HG02571 (cell line): ENCODE data around the gene LAMTOR5.
"Not testable (repeated sequence)": the region's sequence is repeated elsewhere in the genome, so short reads cannot be mapped to it uniquely, and the experiment has no call there.

Experiments used
- ATAC-seq: cut with Tn5 transposase; IDR thresholded peaks from one replicate; pipeline ENCODE4 v1.9.1; 2021; ENCODE audit warnings: mild to moderate bottlenecking, moderate library complexity; ENCODE audit not compliant: unreplicated experiment

The LAMTOR5 gene

GRCh38 chr1:110407260-110408210, at the start of gene LAMTOR5:
Gene LAMTOR5, minus strand, starts transcription at chr1:110407694. Its CDS starts 74 bp downstream, at chr1:110407620.
- peak; percentile 82 for ATAC-seq

- ATAC-seq: no peak
Measured at GRCh38 chr1:110457206-110457605, 49.7 kb upstream of the LAMTOR5 start.

GRCh38 chr1:110455151-110455550, 47.7 kb upstream of the LAMTOR5 start:
- no peak for ATAC-seq

GRCh38 chr1:110454328-110454727, 46.8 kb upstream of the LAMTOR5 start:
- ATAC-seq: no peak

GRCh38 chr1:110453829-110454228, 46.3 kb upstream of the LAMTOR5 start:
- no peak for ATAC-seq

DNA sequence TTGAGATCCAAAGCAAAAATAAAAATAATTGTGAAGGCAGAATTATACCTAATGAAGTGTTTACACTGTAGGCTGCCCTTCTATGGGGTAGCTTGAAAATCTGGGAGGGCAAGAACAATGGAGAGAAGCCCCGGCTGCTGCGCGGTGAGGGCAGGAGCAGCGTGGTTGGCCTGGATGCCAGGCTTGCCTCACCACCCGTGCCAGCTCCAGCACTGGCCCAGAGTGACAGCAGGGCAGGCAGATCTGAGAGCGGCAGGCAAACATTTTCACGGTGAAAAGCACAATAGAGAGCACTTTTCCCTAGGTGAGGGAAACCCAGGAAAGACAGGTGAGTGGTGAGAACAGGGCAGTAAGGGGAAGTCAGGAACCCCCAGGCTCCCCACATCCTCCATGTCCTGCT, 44.8 kb upstream of the LAMTOR5 start:
- ATAC-seq: no peak

GRCh38 chr1:110450929-110451328, 43.4 kb upstream of the LAMTOR5 start, which contains the start of gene PROK1:
Gene PROK1, plus strand, starts transcription at chr1:110451149. Its CDS starts 68 bp downstream, at chr1:110451217.
- no peak for ATAC-seq

DNA sequence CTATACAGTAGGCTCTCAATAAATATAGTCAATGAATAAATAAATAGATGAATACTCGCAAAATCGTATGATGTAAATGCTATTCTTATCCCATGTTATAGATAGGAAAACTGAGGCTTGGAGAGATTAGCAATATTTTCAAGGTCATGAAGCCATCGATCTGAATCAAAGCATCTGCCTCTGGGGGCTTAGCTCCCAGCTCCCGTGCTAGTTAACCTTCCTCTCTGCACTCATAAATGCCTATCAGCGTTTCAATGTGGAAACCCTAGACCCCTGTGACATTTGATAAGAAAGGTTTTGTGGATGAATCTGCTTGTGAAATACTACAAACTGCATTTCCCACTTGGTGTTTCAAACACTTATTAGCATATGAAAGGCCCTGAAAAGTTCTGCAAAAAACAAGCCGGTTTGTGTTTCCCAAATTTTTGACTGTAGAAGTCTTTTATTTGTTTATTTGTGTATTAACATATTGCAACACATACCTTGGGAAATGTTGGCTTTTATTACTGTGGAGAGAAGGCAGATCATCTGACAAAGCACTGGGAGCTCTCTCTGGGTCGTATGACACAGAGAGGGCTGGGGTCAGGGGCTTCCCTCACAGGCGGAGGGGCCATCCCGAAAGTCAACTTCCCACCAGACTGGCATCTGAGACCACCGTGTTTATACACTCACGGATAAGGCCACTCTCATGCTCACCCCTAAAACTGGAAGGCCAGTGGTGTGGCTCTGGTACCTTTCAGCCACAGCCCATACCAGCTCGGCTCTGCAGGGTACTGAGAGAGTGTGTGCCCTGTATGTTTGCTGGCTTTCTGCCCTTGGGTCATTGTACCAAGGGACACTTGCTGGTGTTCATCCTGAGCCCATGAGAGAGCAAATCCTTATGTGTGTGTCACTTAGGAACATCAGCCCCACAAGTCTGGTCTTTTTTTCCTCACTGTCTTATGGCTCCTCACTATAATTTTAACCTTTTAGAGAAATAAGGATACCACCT, 42.5 kb upstream of the LAMTOR5 start:
- no peak for ATAC-seq

DNA sequence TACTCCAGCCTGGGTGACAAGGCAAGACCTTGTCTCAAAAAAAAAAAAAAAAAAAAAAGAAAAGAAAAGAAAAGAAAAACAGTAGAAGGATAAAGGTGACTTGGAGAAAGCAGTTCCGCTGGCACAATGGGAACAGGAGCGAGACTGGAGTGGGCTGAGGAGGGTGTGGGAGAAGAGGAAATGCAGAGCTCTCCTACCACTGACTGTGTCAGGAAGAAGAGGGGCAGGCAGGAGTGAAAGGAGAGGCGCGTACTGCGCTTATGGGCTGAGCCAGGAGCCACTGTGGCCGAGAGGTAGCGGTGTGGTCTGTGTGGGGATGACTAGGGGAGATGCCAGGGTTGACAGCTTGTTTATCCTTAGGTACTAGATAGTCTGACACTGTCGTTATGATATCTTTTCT, 37.1 kb upstream of the LAMTOR5 start:
- ATAC-seq: no peak

DNA sequence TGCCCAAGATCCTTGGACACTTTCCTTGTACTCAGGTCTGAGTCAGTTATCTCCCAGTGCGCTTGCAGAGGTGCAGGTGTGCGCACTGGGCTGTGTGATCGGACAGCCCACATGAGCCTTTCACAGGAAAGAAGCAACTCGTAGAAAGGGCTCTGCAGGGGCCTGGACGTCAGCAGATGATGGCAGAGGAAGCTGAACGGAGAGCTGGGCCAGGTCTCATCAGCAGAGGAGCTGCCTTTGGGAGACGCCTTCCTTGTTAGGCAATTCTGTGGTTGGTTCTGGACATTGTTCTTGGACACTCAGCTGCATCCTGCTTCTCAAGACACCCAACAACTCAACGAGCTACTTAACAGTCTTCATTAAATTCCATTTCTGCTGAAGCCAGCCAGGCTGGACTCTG, 36.0 kb upstream of the LAMTOR5 start:
- ATAC-seq: no peak

DNA sequence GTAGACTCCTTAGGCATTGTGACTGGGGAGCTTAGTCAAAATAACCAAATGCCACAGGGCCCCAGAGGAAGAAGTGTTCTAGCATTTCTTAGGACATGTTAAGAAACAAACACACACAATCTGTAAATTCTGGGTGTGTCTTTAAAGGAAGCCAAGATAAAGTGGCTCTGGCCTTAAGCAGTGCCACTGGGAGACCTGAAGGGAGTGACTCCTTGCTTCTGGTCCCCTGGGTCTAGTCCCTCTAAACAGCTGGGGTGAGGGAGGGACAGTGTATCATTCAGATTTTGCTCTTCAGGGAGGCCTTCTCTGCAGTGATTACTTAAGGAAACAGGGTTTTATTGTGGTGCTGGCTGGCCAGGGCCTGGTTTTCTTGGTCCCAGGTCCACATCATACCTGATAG, 34.4 kb upstream of the LAMTOR5 start:
- ATAC-seq: no peak

DNA sequence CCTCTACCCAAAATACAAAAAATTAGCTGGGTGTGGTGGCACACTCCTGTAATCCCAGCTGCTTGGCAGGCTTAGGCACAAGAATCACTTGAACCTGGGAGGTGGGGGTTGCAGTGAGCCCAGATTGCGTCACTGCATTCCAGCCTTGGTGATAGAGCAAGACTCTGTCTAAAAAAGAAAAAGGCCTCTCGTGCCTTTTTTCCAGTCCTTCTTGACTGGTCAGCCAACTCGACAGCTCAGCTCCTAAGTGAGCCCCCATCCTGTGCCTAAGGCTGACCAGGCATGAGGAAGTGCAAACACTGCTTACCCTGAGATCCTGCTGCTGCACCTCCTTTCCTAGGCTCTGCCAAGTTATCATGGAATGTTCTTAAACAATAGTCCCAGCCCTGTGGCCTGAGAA, 33.4 kb upstream of the LAMTOR5 start:
- ATAC-seq: no peak

DNA sequence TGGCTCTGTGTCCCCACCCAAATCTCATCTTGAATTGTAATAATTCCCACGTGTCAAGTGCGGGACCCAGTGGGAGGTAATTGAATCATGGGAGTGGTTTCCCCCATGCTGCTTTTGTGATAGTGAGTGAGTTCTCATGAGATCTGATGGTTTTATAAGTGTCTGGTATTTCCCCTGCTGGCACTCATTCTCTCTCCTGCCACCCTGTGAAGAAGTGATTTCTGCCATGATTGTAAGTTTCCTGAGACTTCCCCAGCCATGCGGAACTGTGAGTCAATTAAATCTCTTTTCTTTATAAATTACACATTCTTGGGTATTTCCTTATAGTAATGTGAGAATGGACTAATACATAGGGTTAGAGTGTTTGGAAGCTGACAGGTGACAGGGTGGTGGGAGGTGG, 32.4 kb upstream of the LAMTOR5 start:
- ATAC-seq: not testable (repeated sequence)

- no peak for ATAC-seq
Measured at GRCh38 chr1:110438893-110439292, 31.4 kb upstream of the LAMTOR5 start.

GRCh38 chr1:110437645-110438299, 30.3 kb upstream of the LAMTOR5 start:
- not testable (repeated sequence) for ATAC-seq

DNA sequence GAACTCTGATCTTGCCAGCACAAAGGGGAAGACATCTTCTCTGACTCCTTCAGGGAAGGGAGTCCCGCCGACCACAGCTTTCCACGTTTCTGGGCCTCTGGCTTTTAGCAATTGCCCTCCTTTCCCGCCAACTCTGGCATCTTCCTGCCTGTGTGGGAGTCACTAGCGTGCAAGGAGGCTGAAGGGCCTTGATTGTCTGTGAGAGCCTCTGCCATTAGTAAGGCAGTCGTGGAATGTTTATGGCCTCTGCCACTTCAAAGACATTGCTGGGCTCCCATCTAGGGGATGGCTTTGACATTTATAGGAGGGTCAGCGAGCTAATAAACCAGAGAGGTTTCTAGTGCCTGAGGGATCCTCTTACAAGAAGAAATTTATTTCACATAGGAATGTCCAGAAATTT, 29.1 kb upstream of the LAMTOR5 start:
- ATAC-seq: no peak

DNA sequence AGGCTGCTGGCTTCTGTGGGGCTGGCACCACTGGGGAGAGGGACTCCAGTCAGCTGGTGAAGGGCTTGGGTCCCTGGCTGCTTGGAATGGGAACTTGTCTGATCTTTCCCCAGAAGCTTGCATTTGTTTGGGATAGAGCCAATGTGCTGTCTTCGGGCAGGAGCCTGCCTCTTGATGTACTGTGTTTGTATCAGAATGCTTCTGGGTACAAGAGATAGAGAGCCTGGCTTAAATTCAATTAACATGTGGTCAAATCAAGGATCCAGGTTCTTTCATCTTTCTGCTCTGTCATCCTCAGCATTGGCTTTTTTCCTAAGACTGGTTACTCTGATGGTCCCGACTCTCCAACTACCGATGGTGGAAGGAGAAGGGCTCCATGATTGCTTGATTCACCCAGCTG, 27.5 kb upstream of the LAMTOR5 start:
- no peak for ATAC-seq

- no peak for ATAC-seq
Measured at GRCh38 chr1:110433803-110434202, 26.3 kb upstream of the LAMTOR5 start.

- no peak for ATAC-seq
Measured at GRCh38 chr1:110433213-110433612, 25.7 kb upstream of the LAMTOR5 start.

DNA sequence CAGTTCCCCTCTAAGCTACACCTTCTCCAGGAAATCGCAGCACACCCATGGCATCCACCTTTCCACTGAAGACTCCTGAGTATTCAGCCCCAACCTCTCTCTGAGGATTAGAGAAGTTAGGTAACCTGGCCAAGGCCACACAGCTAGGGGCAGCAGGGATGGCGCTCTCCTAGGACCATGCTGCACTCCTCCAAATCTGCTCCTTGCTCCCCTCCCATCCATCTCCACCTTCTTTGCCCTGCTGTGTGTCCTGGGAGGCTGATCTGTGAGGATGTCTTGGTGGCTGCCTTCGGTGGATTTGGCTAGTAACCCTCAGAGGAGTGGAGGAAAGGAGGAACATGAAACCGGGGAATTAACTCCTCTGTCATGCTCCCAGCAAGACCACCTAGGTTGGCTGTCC, 23.4 kb upstream of the LAMTOR5 start:
- ATAC-seq: no peak

- ATAC-seq: no peak
Measured at GRCh38 chr1:110430366-110430765, 22.9 kb upstream of the LAMTOR5 start.
